ENCODE results near the gene COBL. TPM values are rescaled to one million over a fixed set of nuclear protein-coding genes. Genes with fewer than 3 reads are reported as not detected.

COBL gene
- total and polyA plus RNA-seq, 12 donors = 15.5 to 109 (median 87.8) TPM

- no peak for ATAC-seq
- DNase-seq = no peak
- no peak for TF ChIP-seq CTCF (IDR thresholded peaks at IDR 0.05)
- H3K4me1 ChIP-seq = peaks cover 9 to 54% (median 43%) of the 10 kb centered on the region in 9 donors
- no peaks in the 10 kb centered on the region for H3K9me3 ChIP-seq
- 97 to 98% methylated on average over 2 of the region's 2 CpGs for WGBS, 2 donors
- no peak overlapping the region for H3K27ac ChIP-seq
- H3K27me3 ChIP-seq = no peaks in the 10 kb centered on the region
- no peak overlapping the region for H3K4me3 ChIP-seq
- no peaks in the 10 kb centered on the region for H3K36me3 ChIP-seq
- intact Hi-C loops (cut with DNase I) = loop anchor here in 3 of 10 donors (5.0 to 10.0 kb wide), 4 partner anchors 51 to 457 kb away; no protein-coding TSS in a partner anchor
Measured at GRCh38 chr7:51071427-51071826, 245.2 kb downstream of the COBL start.

GRCh38 chr7:51070151-51070550, 246.5 kb downstream of the COBL start:
- 22 to 37% methylated on average over 3 of the region's 3 CpGs for WGBS, 2 donors
- Histone ChIP-seq H3K27me3 (no peaks in the 10 kb centered on the region), H3K36me3 (no peaks in the 10 kb centered on the region), H3K4me3 (no peak overlapping the region), H3K4me1 (peaks cover 9 to 41% (median 32%) of the 10 kb centered on the region in 9 donors), H3K9me3 (no peaks in the 10 kb centered on the region), H3K27ac (peak overlapping the region in 7 of 10 donors; percentile 7 to 64 (median 49))
- TF ChIP-seq CTCF (IDR thresholded peaks at IDR 0.05) = no peak
- ATAC-seq (peak in 5 of 8 donors; percentile 19 to 73 (median 49)), DNase-seq (no peak)
- intact Hi-C loops (cut with DNase I) = loop anchor here in 3 of 10 donors (5.0 to 10.0 kb wide), 4 partner anchors 52 to 455 kb away; no protein-coding TSS in a partner anchor

GRCh38 chr7:51069411-51070083, 247.1 kb downstream of the COBL start:
- peak in 6 of 8 donors; percentile 40 to 72 (median 62) for ATAC-seq
- 51 to 58% methylated on average over 5 of the region's 5 CpGs for WGBS, 2 donors
- no peak for TF ChIP-seq CTCF (IDR thresholded peaks at IDR 0.05)
- no peaks in the 10 kb centered on the region for H3K36me3 ChIP-seq
- H3K27ac ChIP-seq = peak overlapping the region in 8 of 10 donors; percentile 7 to 64 (median 48)
- no peaks in the 10 kb centered on the region for H3K27me3 ChIP-seq
- intact Hi-C loops (cut with DNase I) = loop anchor here (5.0 to 10.0 kb wide), 15 partner anchors 53 to 605 kb away; partner anchors contain the start of gene GRB10 (in 5 of the 10)
- no peak for DNase-seq
- H3K9me3 ChIP-seq = no peaks in the 10 kb centered on the region
- peaks cover 9 to 39% (median 27%) of the 10 kb centered on the region in 9 donors for H3K4me1 ChIP-seq
- no peak overlapping the region for H3K4me3 ChIP-seq

- WGBS, 2 donors = 91 to 92% methylated on average over 4 of the region's 4 CpGs
- ATAC-seq (no peak), DNase-seq (no peak)
- Histone ChIP-seq H3K36me3 (no peaks in the 10 kb centered on the region), H3K9me3 (no peaks in the 10 kb centered on the region), H3K4me3 (no peak overlapping the region), H3K4me1 (peaks cover 9 to 39% (median 27%) of the 10 kb centered on the region in 9 donors), H3K27me3 (no peaks in the 10 kb centered on the region), H3K27ac (peak overlapping the region in 4 of 10 donors; percentile 41 to 64 (median 44))
- no peak for TF ChIP-seq CTCF (IDR thresholded peaks at IDR 0.05)
- intact Hi-C loops (cut with DNase I) = loop anchor here (5.0 to 10.0 kb wide), 13 partner anchors 54 to 604 kb away; partner anchors contain the start of gene GRB10 (in 5 of the 10)
Measured at GRCh38 chr7:51068401-51068800, 248.2 kb downstream of the COBL start.

All from heart right ventricle (tissue), 16 donors.